Stomach (tissue), 4 donors: Measurements from ENCODE around the gene ZFR2.

Source experiments
- EP300 ChIP-seq: sonication (generic); formaldehyde crosslinking; IDR thresholded peaks from one replicate; pipeline ENCODE4 v1.6.1; 2017; ENCODE audit warnings: antibody characterized with exemption
- POLR2A ChIP-seq, 4 donors: fragments of 450-650 bp; IDR thresholded peaks; one replicate each; pipeline ENCODE4 v1.6.1; 2016; ENCODE audit warnings: antibody characterized with exemption in 4 of 4, control low read depth in 2 of 4, mild to moderate bottlenecking in 1 of 4, moderate library complexity in 1 of 4
- POLR2AphosphoS5 ChIP-seq, 3 donors: sonication (generic); formaldehyde crosslinking; IDR thresholded peaks; one replicate each; pipeline ENCODE4 v1.6.1; 2016; ENCODE audit warnings: antibody characterized with exemption in 3 of 3
- TF ChIP-seq, protein P1 (sequence below), 7 experiments: fragments of 450-650 bp in 4 of 7; fragments of 200-600 bp in 3 of 7; sonication (generic) in 3 of 7; IDR thresholded peaks; one replicate each; pipeline ENCODE4 v1.5.1; 2016 to 2019; ENCODE audit warnings: antibody characterized with exemption in 7 of 7, control low read depth in 2 of 7, mild to moderate bottlenecking in 1 of 7

DNA sequence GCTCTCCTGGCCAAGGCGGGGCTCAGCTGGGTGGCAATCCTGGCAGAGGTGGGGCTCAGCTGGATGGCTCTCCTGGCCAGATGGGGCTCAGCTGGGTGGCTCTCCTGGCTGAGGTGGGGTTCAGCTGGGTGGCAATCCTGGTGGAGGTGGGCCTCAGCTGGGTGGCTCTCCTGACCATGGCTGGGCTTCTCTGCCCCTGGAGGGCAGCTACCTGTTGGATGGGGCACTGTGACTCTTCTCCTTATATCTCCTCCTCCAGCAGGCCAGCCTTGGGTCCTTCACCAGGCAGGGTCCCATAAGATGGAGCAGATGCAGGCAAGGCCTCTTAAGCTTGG is 16.7 kb downstream of the ZFR2 start:
- TF ChIP-seq POLR2A (IDR thresholded peaks at IDR 0.05) = no peak
- TF ChIP-seq POLR2AphosphoS5 (IDR thresholded peaks at IDR 0.05) = no peak
- TF ChIP-seq, protein P1, sequence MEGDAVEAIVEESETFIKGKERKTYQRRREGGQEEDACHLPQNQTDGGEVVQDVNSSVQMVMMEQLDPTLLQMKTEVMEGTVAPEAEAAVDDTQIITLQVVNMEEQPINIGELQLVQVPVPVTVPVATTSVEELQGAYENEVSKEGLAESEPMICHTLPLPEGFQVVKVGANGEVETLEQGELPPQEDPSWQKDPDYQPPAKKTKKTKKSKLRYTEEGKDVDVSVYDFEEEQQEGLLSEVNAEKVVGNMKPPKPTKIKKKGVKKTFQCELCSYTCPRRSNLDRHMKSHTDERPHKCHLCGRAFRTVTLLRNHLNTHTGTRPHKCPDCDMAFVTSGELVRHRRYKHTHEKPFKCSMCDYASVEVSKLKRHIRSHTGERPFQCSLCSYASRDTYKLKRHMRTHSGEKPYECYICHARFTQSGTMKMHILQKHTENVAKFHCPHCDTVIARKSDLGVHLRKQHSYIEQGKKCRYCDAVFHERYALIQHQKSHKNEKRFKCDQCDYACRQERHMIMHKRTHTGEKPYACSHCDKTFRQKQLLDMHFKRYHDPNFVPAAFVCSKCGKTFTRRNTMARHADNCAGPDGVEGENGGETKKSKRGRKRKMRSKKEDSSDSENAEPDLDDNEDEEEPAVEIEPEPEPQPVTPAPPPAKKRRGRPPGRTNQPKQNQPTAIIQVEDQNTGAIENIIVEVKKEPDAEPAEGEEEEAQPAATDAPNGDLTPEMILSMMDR (IDR thresholded peaks at IDR 0.05) = no peak
- TF ChIP-seq EP300 = no peak
